CD4-positive, alpha-beta T cell treated with Interleukin-17A for 1 hour (primary cell): ENCODE measurements around the gene KLK7.

Experiments used
- DNase-seq: peaks from one replicate; pipeline ENCODE4 v3.0.0-alpha.2; 2020

The KLK7 gene

DNA sequence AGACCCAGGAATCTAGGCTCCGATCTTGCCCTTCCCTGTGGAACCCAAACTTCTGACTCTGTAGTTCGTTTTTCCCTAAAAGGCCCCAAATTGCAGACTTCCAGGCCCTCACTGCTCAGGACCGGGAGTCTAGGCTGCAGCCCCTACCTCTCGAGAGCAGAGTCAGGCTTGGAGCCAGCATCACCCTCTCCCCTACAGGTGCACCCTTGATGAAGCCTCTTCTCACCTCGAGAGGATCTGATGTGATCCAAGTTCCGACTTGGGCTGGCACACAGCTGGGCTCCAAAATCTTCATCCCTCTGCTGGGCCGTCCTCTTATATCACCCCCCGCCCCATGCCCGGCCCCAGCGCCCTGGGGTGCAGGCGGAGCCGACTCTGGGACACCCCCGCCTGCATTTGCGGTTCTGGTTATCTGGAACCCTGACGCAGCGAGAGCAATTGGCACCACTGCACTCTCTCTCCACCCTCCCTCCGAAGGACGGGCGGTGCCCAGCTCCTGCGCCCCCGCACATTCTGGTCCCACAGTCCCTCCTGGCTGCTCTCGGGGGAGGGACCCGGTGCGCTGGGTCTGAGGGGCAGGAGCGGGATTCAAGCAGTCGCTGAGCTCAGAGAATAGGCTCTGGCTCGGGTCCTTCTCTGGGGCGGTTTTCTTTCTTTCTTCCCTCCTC lies at the start of gene KLK7:
KLK7 (minus strand) TSS at position 293 of the 668 bp plus-strand sequence. CDS start 1,518 bp downstream, outside the sequence.
- no peak for DNase-seq

DNA sequence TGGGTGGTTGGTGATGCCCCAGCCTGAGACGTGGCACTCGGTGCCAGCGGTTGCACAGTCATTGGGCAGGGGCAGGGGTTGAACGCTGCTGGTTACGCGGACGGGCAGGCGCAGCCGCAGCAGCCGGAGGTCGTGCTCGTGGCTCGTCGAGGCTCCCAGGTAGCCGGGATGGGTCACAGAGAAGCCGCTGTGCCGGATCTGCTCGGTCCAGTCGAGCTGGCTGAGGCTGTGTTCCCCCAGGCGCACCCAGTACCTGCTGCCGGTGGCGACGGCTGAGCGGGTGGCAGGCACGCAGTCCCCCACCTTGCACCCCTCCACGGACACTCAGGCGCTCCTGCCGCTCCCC lies 48.1 kb upstream of the KLK7 start:
- no peak for DNase-seq

DNA sequence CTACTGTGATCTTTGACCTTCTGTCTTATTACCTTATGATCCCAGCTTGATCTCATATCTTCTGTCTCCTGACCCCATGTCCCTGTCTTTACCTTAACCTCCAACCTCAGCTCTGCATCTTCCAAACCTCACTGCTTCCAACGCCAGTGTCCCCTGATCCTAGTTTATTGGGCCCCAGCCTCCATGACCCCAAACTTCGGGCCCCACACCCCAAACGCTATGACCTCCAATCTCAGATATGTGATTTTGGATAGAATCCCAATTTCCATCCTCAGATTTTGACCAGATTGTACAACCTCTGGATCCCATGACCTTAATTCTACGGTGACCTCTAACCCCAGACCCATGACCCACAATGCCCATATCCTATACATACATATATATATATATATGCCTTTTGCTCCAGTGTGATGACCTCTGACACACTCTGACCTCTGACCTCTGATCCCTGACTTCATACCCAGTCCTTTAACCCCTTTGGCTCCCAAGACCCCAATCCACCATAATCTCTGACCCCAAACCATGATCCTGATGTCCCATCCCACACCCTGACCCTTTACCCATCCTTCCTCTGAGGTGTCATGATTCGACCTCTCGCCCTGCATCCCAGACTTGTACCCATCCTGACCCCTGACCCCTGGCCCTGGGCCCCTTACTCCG lies 47.6 kb upstream of the KLK7 start:
- DNase-seq = no peak

DNA sequence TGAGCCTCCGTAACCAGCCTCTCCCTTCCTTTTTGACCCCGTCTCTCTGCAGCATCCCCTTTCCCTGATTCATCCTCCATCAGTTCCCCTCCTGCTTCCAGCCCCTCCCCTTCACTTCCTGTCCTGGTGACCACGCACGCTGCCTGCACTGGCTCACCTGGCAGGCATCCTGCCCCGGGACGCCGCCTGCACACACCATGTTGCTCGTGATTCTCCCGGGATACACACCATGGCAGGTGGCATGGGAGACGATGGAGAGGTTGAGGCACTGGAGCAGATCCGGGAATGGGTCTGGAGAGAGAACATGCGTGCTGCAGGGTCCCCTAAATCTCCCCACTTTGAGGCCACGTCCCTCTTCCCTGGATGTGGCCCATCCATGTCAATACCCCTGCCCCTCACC lies 46.9 kb upstream of the KLK7 start:
- DNase-seq = no peak

DNA sequence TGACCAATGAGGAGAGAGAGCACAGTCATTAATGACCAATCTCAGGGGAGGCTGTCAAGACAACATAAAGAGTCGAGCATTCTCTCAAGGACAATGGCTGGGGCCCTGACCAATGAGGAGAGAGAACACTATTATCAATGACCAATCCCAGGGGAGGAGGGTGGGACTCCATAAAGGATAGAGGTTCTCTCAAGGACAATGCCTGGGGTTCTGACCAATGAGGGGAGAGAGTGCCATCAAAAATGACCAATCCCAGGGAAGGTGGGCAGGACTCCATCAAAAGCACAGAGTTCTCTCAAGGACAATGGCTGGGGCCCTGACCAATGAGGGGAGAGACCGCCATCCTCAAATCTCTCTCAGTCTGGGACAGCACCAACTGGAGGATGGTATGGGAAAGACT lies 46.0 kb upstream of the KLK7 start:
- no peak for DNase-seq

DNA sequence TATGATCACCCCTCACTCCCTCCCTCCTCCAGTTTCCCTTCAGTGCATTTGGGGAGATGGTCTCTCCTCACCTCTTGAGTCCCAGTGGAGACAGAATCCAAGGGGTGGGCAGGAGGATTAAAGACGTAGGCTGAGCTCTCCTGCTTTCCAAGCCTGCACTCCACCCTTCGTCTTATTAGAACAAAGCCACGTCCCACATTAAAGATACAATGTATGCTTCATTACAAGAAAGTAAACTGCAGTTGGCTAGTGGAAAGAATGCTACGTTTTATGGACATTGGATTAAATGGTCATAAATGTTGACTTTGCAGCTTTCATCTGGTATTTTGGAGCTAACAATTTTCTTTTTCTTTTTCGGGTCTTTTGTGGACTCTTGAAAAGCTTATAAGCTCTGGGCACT lies 44.2 kb upstream of the KLK7 start:
- no peak for DNase-seq

DNA sequence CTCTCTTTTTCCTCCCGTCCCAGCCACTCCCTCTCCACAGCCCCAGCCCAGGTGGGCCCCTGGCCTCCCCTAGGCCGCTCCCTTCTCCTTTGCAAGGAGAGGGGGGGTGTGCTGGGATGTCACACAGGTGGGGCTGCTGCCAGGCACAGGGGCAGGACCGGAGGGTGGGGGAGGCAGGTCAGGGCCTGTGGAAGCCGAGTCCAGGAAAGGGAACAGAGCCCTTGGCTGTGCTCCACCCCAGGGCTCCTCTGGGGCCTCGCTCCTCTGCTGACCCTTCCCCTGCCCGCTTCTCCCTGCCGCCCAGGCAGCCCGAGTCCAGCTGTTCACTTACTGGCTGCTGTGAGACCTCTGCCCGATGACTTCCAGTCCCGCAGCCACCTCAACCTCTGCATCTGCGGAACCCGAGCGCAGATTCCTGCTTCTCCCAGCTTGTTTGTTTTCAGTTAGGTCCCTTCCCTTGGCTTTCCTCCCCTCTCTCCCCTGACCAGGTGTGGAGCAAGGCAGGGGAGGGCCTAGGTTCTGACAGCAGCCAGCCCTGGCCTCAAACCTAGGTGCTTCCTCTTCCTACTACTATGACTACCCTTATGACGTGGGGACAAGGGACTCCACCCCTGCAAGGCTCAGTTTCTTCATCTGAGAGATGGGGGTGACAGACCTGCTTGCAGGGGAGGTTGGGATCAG lies 43.5 kb upstream of the KLK7 start:
- no peak for DNase-seq

DNA sequence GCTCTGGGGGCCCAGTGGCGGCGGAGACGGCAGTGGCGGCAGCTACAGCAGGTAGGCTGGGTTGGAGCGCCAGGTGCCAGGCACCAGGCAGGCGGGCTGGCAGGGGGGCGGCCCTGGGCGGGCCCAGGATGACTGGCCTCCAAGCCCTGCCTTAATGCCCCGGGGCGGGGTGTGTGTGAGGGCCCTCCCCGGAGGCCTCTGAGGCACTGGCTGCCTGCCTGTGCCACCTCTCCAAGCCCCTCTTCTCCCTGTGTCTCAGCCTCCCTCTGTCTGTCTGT lies 42.8 kb upstream of the KLK7 start, which contains the start of gene KLK11:
KLK11 (minus strand) TSS at position 63 of the 278 bp plus-strand sequence. CDS start 985 bp downstream, outside the sequence.
- no peak for DNase-seq

DNA sequence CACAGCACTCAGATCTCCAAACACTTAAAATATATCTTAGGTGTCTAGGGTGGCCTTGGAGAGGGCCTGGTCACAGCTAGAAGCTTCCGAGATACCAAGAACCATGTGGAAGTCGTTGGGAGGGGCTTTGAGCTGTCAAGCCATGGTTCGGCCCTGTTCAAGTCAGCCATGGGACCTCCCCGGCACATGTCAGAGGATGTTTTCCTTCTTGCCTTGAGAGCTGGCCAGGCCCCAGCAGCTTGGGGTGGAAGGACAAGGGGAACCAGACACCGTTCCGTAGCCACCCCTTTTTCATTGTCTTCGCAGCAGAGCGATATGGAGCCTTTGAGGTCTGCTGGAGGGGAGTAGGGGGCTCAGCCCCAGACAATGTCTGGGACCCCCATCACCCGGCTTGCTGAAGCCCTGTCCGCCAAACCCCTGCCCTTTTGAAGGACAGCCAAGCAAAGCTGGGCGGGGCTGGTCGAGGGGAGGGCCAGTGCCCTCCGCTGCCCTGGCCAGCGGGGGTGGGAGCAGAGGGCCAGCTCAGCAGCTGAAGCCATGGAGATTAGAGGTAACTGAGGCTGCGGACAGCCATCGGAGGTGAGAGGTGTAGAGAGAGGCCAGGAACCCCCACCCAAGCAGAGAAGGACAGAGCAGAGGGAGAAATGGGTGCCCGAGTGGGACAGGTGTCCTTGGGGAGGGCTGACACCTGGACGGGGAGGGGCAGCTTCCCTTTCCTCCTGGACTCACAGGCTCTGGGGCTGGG lies 42.3 kb upstream of the KLK7 start:
- DNase-seq = no peak

DNA sequence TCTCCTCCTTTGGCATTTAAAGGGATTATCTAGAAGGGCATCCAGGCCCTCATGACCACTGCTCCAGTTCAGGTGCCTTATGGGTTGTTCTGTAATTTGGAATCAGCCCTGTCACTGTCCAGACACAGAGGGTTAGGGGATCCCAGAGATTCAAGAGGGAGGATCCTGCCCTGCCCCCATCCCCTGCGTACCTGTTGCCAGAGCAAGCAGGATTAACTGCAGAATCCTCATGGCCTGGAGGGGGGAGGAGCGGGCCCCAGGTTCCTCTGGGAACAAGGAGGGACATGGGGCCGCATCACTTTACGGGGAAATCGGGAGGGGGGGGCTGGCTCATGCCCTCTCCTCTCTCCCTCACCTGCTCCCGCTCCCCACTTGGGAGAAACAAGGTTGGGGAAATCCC lies 41.7 kb upstream of the KLK7 start:
- no peak for DNase-seq

DNA sequence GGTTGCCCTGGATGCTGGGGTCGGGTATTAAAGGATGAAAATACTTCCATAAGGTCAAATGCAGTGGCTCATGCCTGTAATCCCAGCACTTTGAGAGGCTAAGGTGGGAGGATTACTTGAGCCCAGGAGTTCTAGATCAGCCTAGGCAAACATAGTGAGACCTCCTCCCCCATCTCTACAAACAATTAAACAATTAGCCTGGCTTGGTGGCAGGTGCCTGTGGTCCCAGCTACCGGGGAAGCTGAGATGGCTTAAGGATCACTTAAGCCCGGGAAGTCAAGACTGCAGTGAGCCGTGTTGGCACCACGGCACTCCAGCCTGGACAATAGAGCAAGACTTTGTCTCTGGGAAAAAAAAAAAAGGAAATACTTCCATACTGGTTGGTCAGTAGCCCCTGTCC lies 41.2 kb upstream of the KLK7 start:
- no peak for DNase-seq

DNA sequence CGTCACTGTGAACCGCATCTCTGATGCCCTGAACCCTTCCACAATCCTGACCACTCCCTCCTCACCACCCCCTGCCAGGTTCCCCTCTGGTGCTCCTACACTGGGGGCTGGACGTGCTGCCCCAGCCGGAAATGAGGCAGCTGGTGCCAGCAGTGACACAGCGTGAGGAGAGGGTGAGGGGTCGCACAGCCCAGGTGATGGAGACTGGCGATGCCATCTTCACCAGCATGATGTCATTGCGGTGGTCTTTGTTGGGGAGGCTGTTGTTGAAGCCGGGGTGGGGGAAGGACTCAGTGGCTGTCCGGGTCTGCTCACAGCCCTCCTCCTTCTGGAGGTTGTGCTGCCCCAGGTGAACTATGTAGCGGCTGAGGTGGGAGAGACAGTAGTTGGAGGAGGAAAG lies 40.2 kb upstream of the KLK7 start:
- no peak for DNase-seq

DNA sequence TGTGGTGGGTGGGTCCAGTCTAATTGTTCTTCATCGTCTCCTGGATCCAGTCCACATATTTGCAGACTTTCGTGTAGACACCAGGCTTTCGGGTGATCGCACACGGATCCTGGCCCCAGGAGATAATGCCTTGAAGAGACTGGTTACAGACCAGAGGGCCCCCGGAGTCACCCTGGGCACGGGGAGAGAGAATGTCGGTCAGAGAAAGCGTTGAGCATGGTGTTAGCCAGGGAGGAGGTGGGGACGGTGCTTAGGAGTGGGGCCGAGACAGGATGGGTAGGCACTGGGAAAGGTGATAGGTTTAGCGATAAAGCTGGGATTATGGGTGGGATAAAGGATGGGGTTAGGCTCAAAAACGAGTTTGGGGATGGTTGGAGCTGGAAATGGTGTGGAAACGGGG lies 38.8 kb upstream of the KLK7 start:
- DNase-seq = no peak

DNA sequence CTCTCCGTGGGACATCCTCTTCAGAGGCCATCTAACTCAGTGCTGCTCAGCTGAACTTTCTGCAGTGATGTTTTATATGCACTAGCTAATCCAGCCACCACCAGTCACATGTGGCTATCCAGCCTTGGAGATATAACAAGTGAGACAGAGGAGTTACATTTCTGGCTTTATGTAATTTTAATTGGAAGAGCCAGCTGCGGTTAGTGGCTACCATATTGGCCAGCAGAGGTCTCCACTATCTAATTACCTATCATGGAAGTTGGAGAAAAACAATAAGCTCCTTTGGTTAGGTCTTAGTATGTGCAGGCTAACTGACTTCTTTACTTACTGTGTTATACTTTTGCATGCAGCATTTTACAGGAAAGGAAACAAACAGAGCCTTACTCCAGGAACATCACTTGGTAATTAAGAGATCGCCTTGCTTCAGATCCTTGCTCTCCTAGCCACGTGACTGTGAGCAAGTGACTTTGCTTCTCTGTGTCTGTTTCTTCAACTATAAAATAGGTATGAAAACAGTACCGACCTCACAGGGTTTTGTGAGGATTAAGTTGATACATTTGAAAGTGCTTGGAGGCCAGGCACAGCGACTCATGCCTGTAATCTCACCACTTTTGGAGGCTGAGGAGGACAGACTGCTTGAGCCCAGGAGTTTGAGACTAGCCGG lies 37.4 kb upstream of the KLK7 start:
- peak; percentile 31 for DNase-seq

DNA sequence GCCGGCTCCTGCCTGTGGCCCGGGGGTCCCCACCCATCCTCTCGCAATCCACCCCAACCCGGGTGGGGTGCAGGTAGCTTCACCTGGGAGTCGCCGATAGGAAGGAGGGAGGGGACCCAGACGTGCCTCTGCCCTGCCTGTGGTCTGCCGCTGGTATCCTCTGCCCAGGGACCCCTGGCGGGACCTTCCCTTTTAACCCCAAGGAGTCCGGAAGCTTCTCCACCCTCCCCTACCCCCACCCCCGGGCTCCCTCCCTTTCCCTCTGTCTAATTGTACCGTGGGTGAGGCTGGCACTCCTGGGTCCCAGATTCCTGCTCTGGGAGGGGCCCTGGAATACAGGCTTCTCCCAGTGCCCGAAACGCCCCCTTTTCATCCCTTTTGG lies 35.8 kb upstream of the KLK7 start, which contains the start of gene KLK10:
KLK10 (minus strand) TSS at position 166 of the 382 bp plus-strand sequence. CDS start 579 bp downstream, outside the sequence.
- no peak for DNase-seq

DNA sequence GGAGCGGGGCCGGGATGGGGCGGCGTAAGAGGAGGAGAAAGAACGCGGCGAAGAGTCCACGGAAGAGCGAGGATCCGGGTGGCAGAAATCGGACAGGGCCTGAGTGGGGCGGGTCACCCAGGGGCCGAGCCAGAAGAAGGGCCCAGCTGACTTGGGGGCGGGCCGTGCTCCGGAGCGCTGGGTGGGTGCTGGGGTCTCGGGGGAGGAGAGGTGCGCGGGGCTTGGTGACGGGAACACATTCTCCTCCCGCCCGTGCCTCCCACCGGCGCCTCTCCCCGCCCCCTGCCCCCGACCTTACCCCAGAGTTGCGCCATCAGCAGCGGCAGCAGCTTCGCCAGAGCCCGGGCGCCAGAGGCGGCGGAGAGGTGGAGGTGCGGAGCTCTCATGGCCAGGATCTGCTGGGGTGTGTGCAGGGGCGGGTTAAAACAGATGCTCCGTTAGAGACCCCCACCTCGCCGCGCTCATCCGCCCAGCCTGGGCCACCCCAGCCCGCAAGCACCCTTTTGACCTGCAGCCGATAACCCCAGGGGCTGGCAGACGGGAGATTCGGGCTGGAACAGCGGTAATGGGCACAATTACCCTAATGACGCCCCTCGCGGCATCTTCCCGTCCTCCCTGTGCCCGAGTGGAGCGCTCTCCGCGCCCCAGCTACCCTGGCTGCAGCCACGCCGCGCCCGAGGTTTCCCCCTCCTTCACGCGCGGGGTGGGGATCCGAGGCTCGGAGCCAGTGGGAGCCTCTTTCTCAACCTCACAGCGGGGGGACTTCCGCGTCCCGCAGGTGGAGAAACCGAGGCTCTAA lies 35.2 kb upstream of the KLK7 start:
- no peak for DNase-seq

DNA sequence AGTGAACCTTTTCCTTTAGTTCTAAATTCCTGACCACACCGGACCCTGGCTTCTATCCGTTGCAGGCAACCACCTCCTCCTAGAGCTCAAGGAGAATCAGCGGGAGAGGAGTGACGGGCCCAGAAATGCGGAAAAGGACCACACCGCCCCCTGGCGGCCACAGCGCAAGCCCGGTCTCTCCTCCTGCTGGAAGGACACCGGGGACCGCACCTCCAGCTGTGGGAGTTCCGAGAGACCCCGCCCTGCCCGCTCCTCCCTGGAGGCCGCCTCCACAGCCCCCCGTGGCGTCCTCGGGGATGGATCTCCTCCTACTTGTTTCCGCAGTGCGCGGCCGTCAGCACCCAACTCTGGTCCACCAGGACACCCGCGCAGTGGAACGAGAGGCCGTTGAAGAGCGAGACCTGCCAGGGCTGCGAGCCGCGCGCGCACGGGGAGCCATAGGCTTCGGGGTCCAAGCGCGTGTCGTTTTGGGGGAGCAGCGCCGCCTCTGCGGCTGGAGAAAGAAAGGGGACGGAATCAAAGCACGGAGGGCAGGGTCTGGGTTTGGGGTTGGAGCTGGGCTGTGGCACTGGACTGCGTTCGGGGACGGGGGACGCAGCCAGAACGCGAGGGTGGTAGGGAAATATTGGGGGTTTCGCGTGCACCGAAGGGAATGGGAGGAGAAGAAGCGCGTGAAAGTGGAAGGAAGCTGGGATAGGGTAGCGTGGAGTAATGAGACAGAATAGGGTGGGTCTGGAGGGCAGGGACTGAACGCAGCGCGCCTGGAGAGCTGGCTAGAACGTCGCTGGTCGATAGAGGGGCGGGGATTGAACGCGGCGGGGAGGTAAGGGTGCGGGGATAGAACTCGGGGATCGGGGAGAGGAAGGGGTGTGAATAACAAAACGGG lies 33.3 kb upstream of the KLK7 start:
- DNase-seq = peak; percentile 44

DNA sequence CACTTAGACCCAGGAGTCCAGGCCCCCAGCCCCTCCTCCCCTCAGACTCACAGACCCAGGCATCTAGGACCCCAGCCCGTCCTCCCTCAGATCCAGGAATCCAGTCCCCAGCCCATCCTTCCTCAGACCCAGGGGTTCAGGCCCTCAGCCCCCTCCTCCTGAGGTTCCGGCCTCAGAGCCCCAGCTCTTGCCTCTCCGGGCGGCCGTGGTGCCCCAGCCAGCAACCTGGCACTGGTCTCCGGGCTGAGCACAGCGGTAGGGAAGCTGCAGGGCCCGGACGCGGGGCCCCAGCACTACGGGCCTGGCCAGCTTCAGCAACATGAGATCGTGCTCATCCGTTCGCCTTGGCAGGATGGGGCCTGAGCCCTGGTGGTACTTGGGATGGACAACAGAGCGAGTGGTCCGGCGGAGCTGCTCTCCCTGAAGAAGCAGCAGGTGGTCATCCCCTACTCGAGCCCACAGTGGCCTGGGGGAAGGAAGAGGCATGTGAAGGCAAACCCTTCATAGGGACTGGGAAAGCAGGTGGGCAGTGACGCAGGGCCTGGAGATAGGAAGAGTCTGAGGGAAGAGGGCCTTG lies 32.1 kb upstream of the KLK7 start:
- DNase-seq = no peak

DNA sequence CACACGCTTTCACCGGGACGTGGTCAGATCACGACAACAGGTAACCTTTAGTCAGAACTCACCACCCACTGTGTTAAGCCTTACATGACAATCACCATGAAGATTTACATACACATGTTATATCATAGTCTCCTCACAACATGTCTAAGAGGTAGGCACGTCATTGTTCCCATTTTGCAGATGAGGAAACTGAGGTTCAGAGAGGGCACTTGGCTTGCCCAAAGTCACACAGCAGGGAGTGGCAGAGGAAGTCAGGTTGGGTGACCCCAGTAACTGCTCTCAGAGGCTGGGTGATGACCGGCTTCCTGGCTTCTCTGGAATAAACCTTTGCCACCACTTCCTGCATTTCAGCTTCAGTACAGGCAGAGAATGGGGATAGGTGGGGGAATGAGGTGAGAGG lies 30.5 kb upstream of the KLK7 start:
- DNase-seq = no peak

DNA sequence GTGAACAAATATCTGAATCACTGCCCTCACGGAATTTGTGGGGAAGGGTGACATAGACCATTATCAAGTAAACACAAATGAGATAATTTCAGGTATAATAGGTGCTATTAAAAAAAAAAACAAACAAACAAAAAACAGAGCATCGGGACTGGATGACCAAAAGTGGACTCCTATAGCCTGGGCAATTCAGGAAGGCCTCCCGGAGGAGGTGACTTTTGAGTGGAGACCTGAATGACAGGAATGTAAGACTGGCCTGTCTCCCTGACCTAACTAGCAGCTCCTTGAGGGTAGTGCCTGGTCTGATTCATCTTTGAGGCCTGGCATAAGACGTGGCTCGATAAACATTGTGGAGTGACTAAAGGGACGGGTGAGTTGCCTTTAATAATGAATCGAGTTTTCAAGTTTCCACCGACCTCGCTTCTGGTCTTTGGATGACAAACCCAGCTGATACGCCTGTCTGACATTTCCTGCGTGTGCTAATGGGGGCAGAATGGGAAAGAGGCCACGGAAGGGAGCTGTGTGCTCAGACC lies 29.0 kb upstream of the KLK7 start:
- DNase-seq = no peak
